SKM-1 treated with dmso at 0.1 percent for 144 hours (cell line): ENCODE measurements around the gene SLU7.
A peak's percentile ranks its signal among the peaks of the same experiment; 100 is the strongest.
"Not testable (repeated sequence)": the region's sequence is repeated elsewhere in the genome, so short reads cannot be mapped to it uniquely, and the experiment has no call there.

Source experiments
- DNase-seq: peaks from one replicate; lab custom pipeline; 2025; ENCODE audit not compliant: unreplicated experiment; lab: John Stamatoyannopoulos, UW

The SLU7 gene

DNA sequence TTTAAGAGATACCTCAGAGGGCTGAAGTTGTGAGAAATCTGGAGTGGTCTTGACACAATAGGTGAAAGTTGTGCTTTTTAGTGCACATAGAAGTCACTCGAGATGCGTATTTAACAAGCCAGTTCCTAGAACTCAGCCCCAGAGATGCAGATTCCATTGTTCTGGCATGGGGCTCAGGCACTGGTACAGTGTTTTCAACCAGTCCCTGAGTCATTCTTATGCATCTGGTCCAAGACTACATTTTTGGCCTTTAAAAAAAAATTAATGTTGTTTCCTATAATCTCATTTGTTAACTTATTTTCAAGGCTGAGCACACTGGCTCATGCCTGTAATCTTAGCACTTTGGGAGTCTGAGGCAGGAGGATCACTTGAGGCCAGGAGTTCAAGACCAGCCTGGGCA is 32.4 kb upstream of the SLU7 start:
- DNase-seq: no peak

DNA sequence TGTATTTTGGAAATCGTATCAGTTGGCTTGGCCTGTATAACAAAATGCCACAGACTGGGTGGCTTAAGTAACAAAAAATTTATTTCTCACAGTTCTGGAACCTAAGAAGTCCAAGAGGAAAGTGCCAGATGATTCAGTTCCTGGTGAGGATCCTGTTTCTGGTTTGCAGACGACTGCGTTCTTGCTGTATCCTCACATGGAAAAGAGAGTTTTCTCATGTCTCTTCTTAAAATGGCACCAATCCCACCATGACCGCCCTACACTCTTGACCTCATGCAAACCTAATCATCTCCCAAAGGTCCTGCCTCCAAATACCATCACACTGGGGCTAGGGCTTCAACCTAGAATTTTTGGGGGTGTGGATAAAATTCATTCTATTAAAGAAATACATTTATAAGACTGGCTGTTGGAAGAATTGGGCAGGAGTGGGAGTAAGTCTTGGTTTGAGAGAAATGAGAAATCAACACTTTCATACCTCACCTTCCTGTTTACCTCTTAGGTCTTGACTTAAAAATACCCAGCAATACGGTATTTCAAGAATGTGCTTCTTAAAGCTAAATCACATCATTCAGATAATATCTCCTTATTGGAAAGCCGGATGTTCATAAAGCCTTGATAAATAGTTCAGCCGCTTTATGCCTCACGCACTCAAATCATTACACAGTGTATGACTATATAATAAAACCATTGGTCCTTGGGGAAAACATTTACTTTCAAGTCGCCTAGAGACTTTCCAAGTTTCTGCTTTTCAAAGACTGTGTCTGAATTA is 31.5 kb upstream of the SLU7 start:
- no peak for DNase-seq

DNA sequence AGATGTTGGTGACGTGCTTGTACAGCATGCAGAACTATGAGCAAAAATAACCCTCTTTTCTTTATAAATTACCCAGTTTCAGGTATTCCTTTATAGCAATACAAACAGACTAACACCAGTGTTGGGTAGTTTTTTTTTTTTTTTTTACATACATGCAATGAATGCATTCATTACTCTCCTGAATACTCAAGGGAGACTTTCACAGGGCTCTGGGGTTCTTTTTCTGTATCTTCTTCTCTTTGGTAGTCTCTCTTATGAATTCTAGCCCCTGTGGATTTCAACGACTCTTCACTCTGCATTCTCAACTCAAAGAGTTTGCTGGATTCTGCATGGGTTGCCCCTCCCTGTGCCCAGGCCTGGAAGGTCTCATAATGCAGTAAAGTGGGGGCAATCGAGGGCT is 30.6 kb upstream of the SLU7 start:
- DNase-seq: no peak

DNA sequence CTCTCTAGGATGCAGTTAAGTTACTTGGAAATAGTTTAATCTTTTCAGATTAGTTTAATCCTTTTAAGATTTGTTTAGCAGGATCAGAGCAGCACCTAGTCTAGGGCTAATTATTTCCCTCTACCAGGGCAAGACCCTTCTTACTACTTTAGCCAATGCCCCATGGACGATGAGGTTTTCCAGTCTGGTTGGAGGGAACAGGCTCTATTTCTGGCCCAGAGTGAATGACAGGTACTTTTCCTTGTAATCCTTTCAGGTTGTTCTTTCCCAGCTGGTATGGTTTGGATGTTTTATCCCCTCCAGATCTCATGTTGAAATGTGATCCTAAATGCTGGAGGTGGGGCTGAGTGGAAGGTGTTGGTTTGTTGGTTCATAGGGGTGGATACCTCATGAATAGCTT is 30.0 kb upstream of the SLU7 start:
- no peak for DNase-seq

DNA sequence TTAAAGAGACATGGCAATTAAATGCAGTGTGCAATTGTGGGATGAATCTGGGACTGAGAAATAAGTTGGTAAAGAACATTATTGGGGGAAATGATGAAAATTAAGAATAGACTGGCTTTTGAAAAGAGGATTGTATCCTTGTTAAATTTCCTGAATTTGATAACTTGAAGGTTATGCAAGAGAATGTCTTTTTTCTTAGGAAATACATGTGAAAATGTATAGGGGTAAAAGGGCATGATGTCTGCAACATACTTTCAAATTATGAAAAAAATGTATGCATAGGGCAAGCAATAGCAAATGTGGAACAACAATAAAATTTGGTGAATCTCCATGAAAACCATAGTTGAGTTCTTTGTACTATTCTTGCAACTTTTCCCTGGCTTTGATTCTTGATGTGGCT is 26.9 kb upstream of the SLU7 start:
- no peak for DNase-seq

DNA sequence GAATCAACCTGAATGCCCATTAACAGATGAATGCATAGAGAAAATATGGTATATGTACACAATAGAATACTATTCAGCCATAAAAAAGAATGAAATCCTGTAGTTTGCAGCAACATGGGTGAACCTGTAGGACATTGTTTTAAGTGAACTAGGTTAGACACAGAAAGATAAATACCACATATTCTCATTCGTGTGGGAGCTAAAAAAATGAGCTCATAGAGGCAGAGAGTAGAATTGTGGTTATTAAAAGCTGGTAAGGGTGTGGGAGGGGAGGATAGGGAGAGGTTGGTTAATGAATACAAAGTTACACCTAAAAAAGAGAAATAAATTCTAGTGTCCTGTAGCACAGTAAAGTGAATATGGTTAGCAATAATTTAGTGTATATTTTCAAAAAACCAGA is 26.3 kb upstream of the SLU7 start:
- DNase-seq: no peak

DNA sequence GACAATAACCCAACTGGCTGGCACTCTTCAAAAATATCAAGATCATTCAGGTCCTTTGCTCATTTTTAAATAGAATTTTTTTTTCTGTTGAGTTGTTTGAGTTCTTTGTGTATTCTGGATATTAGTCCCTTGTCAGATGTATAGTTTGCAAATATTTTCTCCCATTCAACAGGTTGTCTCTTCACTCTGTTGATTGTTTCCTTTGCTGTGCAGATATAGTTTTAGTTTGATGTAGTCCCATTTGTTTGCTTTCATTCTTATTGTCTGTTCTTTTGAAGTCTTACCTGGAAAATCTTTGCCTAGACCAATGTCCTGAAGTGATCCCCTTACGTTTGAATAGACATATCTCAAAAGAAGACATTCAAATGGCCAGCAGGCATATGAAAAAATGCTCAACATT is 25.5 kb upstream of the SLU7 start:
- no peak for DNase-seq

DNA sequence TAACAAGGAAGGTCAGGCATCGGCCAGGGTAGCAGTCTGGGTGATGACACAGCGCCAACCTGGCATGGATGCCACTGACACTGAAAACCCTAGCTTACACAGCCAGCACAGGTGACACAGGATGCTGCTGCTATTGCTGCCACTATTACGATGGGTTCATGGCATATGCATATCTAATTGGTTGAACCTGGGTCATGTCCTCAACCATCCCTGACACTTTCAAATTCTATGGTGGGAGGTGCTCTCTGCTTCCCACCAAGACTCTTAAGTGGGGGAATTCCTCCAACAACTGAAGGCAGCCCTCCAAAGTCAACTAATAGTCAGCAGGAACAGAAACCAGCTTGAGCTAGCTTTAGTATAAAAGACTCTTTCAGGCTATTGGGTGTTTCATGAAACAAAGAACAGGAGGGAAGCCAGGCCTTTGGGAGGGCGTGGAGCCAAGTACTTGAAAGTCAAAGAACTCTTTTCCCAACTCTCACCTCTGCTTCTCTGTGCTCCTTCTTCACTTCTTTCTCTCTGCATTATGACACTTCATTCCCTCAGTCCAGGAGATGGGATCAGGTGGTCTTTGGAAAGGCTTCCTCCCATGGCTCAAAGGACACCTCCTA is 24.0 kb upstream of the SLU7 start:
- no peak for DNase-seq

DNA sequence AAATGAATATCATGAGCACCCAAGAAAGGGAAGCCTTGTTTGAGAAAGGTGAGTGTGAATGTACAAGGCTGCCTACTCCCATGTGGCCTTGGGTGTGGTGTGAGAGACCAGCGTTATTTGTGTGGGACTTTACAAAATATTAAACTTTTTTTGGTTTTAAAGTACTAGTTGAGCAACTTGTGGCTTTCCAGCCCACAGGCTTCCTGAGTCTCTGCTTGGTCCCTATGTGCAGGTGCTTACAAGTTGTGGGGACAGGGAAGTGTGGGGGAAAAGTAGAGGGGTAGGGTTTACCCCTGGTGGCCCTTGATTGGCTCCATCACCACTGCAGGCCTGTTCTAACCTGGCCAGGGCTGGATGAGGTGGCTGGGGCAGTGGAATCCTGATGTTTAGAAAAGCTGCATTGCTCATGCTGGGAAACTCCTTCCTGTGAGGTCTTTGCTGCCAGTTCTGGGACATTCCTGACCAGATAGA is 22.5 kb upstream of the SLU7 start:
- DNase-seq: no peak

DNA sequence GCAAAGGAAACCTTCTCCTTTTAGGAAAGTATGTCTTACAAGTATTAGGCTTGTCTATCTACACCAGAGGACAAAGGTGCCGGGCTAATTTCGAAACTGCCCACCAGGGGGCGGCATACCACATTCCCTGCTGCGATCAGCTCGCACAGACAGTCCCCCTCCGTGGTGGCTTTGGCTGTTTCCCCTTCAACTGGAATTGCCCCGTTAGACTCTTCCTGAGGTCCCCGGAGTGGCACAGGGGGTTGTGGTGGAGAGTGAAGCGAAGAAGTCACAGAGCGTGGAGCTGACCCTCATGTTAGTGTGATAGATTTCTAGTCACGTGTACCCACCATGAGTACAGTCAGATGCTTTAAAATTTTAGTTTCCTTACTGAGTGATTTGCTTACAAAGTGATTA is 20.3 kb upstream of the SLU7 start:
- peak; percentile 57 for DNase-seq

DNA sequence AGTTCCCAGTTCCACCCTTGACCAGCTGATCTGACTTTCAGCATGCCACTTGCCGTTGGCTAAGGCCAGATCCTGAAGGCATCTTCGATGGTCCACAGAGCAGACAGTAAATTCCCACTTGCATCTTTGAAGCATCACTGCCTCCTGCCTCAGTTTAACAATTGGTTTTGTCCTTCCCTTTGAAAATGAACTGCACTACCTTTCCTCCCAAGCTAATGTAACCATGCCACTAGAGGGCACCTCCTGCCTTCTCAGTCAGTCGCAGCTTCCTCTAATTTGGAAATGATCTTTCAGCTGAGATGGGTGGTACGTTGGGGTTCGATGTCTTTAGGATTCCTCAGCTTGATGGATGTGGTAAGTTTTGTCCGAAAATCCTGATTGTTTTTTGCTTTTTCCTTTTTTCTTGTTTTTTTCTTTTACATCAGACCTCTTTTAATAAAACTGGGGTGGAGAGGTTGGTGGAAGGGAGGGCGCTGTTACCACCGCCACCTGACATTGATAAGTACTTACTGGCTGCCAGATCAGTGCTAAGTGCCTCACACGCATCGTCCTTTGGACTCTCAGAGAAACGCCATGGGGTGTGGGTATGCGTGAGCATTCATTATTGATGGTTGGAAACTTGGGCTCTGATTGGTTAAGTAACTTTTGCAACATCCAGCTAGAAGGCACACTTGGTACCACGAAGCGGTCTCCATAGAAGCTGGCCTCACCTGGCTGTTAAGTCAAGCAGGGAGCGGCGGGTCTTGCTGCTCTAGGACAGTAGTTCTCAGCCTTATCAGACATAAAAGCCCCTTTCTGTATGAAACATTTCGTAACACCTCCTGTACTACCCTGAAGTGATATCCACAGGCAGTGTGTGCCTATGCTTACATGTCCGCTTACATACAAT is 19.7 kb upstream of the SLU7 start:
- peak; percentile 73 for DNase-seq

DNA sequence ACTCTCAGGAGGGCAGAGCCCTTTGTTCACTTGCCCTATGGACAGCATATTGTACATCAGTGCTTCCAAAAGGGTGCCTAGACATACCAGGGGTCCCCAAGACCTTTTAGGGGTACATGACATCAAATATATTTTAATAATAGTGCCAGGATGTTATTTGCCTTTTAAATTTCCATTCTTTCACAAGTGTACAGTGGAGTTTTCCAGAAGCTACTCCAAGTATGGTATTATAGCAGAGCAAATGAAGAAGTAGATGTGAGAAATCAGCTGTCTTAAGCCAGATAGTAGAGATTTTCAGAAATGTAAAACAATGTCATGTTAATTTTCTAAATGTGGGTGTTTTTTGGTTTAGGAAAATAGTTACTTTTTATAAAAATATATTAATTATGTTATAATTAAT is 18.4 kb upstream of the SLU7 start:
- DNase-seq: no peak

DNA sequence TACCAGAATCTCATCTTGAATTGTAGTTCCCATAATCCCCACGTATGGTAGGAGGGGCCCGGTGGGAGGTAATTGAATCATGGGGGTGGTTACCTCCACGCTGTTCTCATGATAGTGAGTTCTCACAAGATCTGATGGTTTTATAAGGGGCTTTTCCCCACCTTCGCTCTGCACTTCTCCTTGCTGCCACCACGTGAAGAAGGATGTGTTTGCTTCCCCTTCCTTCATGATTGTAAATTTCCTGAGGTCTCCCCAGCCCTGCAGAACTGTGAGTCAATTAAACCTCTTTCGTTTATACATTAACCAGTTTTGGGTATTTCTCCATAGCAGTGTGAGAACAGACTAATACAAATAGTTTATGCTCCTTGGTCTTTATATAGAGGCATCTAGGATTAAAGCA is 17.8 kb upstream of the SLU7 start:
- DNase-seq: not testable (repeated sequence)

DNA sequence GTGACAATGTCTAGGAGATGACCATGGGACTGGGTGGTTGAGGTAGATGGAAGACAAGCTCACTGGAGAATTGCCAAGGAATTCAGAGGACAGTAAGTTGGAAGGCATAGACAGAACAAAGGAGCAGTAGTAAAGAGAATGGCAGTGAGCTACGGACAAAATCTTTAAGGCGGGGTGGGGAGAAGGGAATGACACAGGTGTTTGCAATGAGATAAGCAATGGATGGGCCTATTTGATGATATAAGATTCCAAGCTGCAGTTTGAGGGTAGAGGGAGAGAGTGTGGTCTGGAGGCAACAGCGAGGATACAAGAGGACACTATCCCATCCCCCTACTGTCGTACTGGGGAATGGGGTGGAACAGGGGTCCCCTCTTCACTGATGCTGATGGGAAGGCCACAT is 17.1 kb upstream of the SLU7 start:
- no peak for DNase-seq

DNA sequence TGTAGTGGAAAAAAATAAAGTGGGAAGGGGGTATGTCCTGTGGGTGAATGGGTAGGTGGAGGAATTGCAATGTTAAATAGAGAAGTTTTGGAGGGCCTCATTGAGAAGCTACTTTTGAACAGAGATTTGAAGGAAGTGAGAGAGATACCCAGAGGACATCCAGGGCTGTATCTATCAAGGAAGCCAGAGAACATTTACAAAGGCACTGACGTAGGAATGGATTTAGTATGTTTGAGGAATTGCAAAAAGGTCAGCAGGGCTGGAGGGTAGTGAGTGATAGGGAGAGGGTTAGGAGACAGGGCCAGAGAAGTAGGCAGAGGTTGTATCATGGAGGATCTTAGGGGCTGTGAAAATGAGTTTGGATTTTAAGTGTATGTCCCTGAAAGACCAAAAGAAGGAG is 16.7 kb upstream of the SLU7 start:
- DNase-seq: no peak

DNA sequence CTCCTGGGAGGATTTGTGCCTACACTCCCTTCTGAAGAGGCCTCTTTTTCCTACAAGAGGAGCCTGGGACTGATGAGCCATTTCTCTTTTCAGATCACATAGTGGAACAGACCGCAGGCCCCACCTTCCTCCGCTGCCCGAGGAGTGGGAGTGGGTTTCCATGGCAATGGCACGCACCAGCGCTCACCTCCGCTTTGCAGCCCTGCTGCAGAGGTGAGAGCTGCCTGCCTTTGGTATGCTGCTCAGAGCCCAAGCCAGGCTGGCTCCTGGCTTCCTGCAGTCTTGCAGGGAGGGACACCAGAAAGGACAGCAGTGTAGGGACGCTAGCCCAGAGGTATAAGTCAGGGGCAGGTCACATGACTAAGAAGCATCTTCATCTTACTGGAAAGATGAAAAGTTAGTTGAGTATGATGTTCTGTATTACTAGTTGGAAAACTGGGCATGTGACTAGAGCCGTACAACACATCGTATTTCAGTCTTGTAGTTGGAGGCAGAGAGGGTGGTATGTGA is 15.2 kb upstream of the SLU7 start:
- DNase-seq: no peak

DNA sequence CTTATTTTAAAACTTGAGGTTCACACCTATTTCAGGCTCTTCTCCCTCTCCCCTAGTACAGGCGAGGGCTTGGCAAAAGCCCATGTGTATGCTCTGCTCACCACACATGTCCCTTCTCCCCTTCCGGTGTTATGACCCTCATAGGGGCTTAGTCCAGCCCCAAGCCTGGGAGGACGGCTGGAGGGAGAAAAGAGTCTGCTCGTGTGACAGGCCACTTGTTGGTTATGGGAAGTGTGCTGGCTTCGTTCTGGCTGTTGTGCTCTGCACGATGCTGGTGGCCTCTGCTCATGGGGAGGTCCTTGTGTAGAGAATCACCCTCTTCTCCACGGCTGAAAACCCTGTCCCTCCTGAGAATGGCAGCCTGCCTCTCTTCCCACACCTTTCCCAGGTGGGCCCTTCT is 13.9 kb upstream of the SLU7 start:
- no peak for DNase-seq

DNA sequence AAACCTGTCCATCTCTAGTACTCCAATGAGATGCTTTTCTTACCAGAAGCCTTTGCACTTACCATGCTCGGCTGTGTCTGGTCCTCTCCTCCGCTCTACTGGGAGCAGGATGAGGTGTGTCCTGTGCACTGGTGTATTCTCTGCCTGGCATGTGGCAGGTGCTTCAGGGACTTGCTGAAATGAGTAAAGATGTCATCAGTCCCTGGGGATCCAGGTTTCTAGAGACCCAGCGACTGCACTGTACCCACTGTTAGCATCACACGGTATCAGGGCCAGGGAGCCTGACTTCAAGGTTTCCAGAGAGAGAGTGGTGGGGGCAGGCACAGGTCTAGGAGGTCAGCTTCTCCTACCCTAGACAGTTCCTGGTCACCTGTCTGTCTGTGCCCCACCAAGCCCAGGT is 13.3 kb upstream of the SLU7 start:
- no peak for DNase-seq

DNA sequence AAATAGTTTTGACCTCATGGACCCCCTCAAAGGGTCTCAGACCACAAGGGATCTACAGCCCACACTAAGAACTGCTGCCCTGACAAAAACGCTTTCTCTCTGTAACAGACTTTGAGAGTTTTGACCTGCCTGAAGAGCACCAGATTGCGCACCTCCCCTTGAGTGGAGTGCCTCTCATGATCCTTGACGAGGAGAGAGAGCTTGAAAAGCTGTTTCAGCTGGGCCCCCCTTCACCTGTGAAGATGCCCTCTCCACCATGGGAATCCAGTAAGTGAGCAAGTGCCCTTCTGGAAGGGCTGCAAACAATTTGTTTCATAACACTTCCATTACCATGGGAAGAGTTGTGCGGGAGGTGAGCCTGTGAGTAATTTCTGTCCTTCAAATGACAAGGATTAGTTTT is 8.7 kb upstream of the SLU7 start:
- no peak for DNase-seq

DNA sequence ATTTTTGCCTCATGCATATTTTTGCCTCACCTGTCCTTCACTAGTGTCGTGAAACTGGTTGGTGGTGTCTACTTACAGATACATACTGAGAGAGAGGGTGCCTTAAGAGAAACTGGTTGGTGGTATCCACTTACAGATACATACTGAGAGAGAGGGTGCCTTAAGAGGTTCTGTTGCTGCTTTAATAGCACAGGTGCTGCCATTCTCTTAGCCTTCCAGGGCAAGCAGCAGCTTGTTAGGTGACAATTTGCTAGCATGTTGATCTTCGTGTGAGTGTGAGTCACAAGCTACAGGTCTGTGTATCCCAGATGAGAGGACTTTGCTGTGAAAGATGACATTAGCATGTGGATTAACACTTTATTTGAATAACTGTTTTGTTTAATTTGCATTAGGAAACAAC is 4.2 kb upstream of the SLU7 start:
- DNase-seq: no peak

DNA sequence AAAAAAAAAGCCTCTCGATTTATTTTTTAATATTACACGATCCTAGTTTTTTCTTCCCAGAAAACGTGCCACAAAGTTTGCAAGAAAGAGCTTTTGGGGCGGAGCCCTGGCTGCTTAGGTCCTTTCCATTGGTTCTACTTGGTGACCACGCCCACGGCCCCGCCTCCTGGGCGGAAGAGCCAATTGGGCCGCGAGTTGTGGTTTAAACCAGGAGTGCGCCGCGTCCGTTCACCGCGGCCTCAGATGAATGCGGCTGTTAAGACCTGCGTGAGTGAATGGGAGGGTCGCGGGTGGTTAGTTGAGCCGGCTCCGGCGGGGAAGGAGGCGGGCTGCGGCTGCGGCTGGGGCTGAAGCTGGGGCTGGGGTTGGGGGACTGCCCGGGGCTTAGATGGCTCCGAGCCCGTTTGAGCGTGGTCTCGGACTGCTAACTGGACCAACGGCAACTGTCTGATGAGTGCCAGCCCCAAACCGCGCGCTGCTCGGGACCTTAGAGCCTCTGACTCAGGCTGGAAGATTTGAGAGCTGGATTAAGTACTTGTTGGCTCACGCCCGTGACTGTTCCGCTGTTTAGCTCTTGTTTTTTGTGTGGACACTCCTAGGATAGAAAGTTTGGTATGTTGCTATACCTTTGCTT is 2.9 kb upstream of the SLU7 start, which contains the start of gene PTTG1:
TSS of gene PTTG1 (plus strand) at position 231 of the 634 bp plus-strand sequence. CDS start 458 bp downstream, outside the sequence.
- DNase-seq: peak; percentile 89
